ENCODE data around the gene DUSP9. TPM values are rescaled to one million over a fixed set of nuclear protein-coding genes. Genes with fewer than 3 reads are reported as not detected.
A peak's percentile ranks its signal among the peaks of the same experiment; 100 is the strongest.

Gene DUSP9
- total RNA-seq, 4 donors from 2014 or later, result not detected

- Histone ChIP-seq H3K4me3 (no peak overlapping the region), H3K27ac (no peak overlapping the region), H3K4me1 (peaks cover 0 to 5% of the 10 kb centered on the region in 2 donors), H3K36me3 (no peaks in the 10 kb centered on the region), H3K27me3 (peaks cover 0 to 9% (median 6%) of the 10 kb centered on the region in 3 donors), H3K9me3 (no peaks in the 10 kb centered on the region)
- DNase-seq (no peak), ATAC-seq (peak in 1 of 2 donors; percentile 20)
- in situ Hi-C loops (cut with MboI; ENCODE audit: low sequenced_read_pairs in 4 of 4) (loop anchor here (5.0 to 25.0 kb wide), 4 partner anchors 110 to 705 kb away; no protein-coding TSS in a partner anchor), intact Hi-C loops (cut with DNase I; ENCODE audit: low total_unique reads) (loop anchor here (10.0 kb wide), 1 partner anchor 713 kb away; no protein-coding TSS in a partner anchor)
- no peak for TF ChIP-seq POLR2A (IDR thresholded peaks at IDR 0.05)
- no peak for TF ChIP-seq CTCF (IDR thresholded peaks at IDR 0.05 in 4 of 5, conservative IDR thresholded peaks at IDR 0.05 in 1 of 5)
Observed at GRCh38 chrX:153667281-153667955, 20.4 kb downstream of the DUSP9 start.

GRCh38 chrX:153667956-153668396 lies 21.0 kb downstream of the DUSP9 start:
- no peaks in the 10 kb centered on the region for H3K36me3 ChIP-seq
- no peak overlapping the region for H3K27ac ChIP-seq
- in situ Hi-C loops (cut with MboI; ENCODE audit: low sequenced_read_pairs in 4 of 4) (loop anchor here (5.0 to 25.0 kb wide), 4 partner anchors 111 to 706 kb away; no protein-coding TSS in a partner anchor), intact Hi-C loops (cut with DNase I; ENCODE audit: low total_unique reads) (loop anchor here (1.0 to 10.0 kb wide), 3 partner anchors 59 to 713 kb away; no protein-coding TSS in a partner anchor)
- ATAC-seq (peak; percentile 77 to 90), DNase-seq (peak; percentile 41 to 74)
- TF ChIP-seq CTCF (IDR thresholded peaks at IDR 0.05 in 4 of 5, conservative IDR thresholded peaks at IDR 0.05 in 1 of 5) (peak; percentile 47 to 79 (median 70)), POLR2A (IDR thresholded peaks at IDR 0.05) (no peak)
- peaks cover 0 to 7% (median 5%) of the 10 kb centered on the region in 3 donors for H3K27me3 ChIP-seq
- H3K9me3 ChIP-seq, result no peaks in the 10 kb centered on the region
- no peak overlapping the region for H3K4me3 ChIP-seq
- H3K4me1 ChIP-seq, result peaks cover 0 to 5% of the 10 kb centered on the region in 2 donors

DNA sequence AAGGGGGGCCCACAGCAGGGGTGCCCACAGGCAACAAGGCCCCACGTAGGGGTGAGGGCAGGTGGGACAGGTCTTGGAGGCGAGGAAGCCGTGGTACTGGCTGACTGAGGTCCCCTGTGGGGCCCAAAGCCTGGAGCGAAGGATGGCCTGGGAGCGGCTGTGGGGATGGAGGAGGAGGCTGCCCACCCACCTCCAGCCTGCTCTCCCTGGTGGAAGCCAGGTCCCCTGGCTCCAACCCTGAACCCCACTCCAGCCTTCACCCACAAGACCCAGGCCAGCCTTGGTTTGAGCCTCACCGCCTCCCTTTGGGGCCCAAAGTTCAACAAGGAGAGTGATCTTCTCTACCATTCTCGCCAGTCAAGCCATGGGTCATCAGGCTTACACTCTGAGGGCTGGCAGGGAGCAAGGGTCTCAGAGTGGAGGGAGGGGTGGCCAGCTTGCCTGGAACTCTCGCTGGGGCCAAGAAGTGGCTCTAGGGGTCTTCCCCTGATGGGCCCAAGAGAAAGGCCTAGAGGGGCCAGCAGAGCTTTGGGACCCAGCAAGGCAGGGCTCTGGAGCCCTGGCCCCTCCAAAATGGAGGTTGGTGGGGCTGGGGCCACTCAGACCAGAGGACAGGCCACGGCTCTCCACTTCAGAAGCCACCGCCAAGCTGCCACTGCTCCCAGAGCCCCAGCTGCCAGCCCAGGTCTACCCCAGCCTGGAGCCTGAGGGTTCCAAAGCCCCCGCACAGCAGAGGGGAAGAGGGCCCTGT lies 21.6 kb downstream of the DUSP9 start:
- DNase-seq, result no peak
- in situ Hi-C loops (cut with MboI; ENCODE audit: low sequenced_read_pairs in 4 of 4) (loop anchor here (5.0 to 25.0 kb wide), 4 partner anchors 111 to 706 kb away; no protein-coding TSS in a partner anchor), intact Hi-C loops (cut with DNase I; ENCODE audit: low total_unique reads) (loop anchor here (1.0 to 10.0 kb wide), 3 partner anchors 60 to 714 kb away; no protein-coding TSS in a partner anchor)

More for the DNA sequence above, 21.6 kb downstream of the DUSP9 start:
- Histone ChIP-seq H3K36me3 (no peaks in the 10 kb centered on the region), H3K27ac (no peak overlapping the region), H3K9me3 (no peaks in the 10 kb centered on the region), H3K4me1 (peaks cover 0 to 5% of the 10 kb centered on the region in 2 donors), H3K27me3 (peaks cover 0 to 6% (median 0%) of the 10 kb centered on the region in 3 donors), H3K4me3 (no peak overlapping the region)
- peak in 1 of 2 donors; percentile 22 for ATAC-seq
- TF ChIP-seq CTCF (IDR thresholded peaks at IDR 0.05 in 4 of 5, conservative IDR thresholded peaks at IDR 0.05 in 1 of 5) (no peak), POLR2A (IDR thresholded peaks at IDR 0.05) (no peak)
